Hepatocyte (in vitro differentiated cells): ENCODE data around the gene ARPIN.

Source experiments
- CTCF ChIP-seq: fragments of 200-600 bp; sonication (generic); IDR thresholded peaks from 2 replicates; pipeline ENCODE4 v1.5.1; 2016; ENCODE audit warnings: antibody characterized with exemption, mild to moderate bottlenecking; ENCODE audit not compliant: poor library complexity
- EZH2phosphoT487 ChIP-seq: fragments of 200-600 bp; sonication (generic); IDR thresholded peaks from one replicate; pipeline ENCODE4 v1.6.1; 2018; ENCODE audit warnings: antibody characterized with exemption, mild to moderate bottlenecking, low read depth, moderate library complexity; ENCODE audit not compliant: unreplicated experiment, severe bottlenecking

- no peak for TF ChIP-seq CTCF
- TF ChIP-seq EZH2phosphoT487, result no peak
Measured at GRCh38 chr15:89880727-89881126, 32.0 kb downstream of the ARPIN start.
